GM23338 (cell line): ENCODE measurements around the gene OR10G8. TPM values are rescaled to one million over a fixed set of nuclear protein-coding genes. Genes with fewer than 3 reads are reported as not detected.

ENCODE experiments used
- ATAC-seq: fragments of 200-7000 bp; cut with Tn5 transposase; 3 replicates; pipeline ENCODE4 v1.9.1; 2020
- DNase-seq: peaks from one replicate; pipeline ENCODE4 v3.0.0-alpha.2; 2015; ENCODE audit warnings: low spot score
- H2AFZ ChIP-seq: fragments of 200-600 bp; sonication (generic); 2 replicates; pipeline ENCODE4 v1.8.0; 2016; ENCODE audit warnings: antibody characterized with exemption, mild to moderate bottlenecking, moderate library complexity
- H3F3A ChIP-seq: fragments of 200-600 bp; sonication (generic); replicated peaks from 2 replicates; pipeline ENCODE4 v1.8.0; 2017; ENCODE audit warnings: antibody characterized with exemption, mixed run types, low read depth
- H3K27ac ChIP-seq: fragments of 200-600 bp; sonication (generic); 2 replicates; pipeline ENCODE4 v1.6.1; 2016; ENCODE audit warnings: low read depth
- H3K27me3 ChIP-seq: fragments of 200-600 bp; sonication (generic); 2 replicates; pipeline ENCODE4 v1.8.0; 2016; ENCODE audit warnings: mild to moderate bottlenecking, mixed run types, moderate library complexity; ENCODE audit not compliant: insufficient read depth
- H3K36me3 ChIP-seq: fragments of 200-600 bp; sonication (generic); 2 replicates; pipeline ENCODE4 v1.8.0; 2016; ENCODE audit warnings: mild to moderate bottlenecking; ENCODE audit not compliant: insufficient read depth
- H3K4me1 ChIP-seq: fragments of 200-600 bp; sonication (generic); 2 replicates; pipeline ENCODE4 v1.8.0; 2016; ENCODE audit warnings: mild to moderate bottlenecking, moderate library complexity; ENCODE audit not compliant: insufficient read depth
- H3K4me2 ChIP-seq: fragments of 200-600 bp; sonication (generic); 2 replicates; pipeline ENCODE4 v1.7.1; 2017; ENCODE audit warnings: mixed run types
- H3K4me3 ChIP-seq: fragments of 200-600 bp; sonication (generic); 2 replicates; pipeline ENCODE4 v1.6.1; 2016; ENCODE audit warnings: mixed run types
- H3K79me2 ChIP-seq: fragments of 200-600 bp; sonication (generic); replicated peaks from 2 replicates; pipeline ENCODE4 v1.8.0; 2017; ENCODE audit warnings: mild to moderate bottlenecking; ENCODE audit not compliant: insufficient read depth
- H3K9me2 ChIP-seq: fragments of 200-600 bp; sonication (generic); 2 replicates; pipeline ENCODE4 v1.8.0; 2017; ENCODE audit not compliant: insufficient read depth
- H4K20me1 ChIP-seq: fragments of 200-600 bp; sonication (generic); replicated peaks from 2 replicates; pipeline ENCODE4 v1.8.0; 2017; ENCODE audit warnings: mild to moderate bottlenecking; ENCODE audit not compliant: insufficient read depth
- H3K27ac Mint-ChIP-seq: 2 replicates; pipeline ENCODE4 v1.8.0; 2020; ENCODE audit warnings: inconsistent platforms, mild to moderate bottlenecking, moderate library complexity, mixed read lengths
- H3K27me3 Mint-ChIP-seq: 3 replicates; pipeline ENCODE4 v1.8.0; 2022; ENCODE audit warnings: low read depth, mild to moderate bottlenecking, moderate library complexity, mixed read lengths, inconsistent platforms; ENCODE audit not compliant: insufficient read depth, poor library complexity
- H3K36me3 Mint-ChIP-seq: 3 replicates; pipeline ENCODE4 v1.8.0; 2021; ENCODE audit warnings: low read depth, mild to moderate bottlenecking, inconsistent platforms, moderate library complexity, mixed read lengths
- H3K4me1 Mint-ChIP-seq: 3 replicates; pipeline ENCODE4 v1.8.0; 2020; ENCODE audit warnings: mild to moderate bottlenecking, inconsistent platforms, mixed read lengths
- H3K4me3 Mint-ChIP-seq: 3 replicates; pipeline ENCODE4 v1.8.0; 2021; ENCODE audit warnings: moderate library complexity, mild to moderate bottlenecking, inconsistent platforms, mixed read lengths
- H3K9me3 Mint-ChIP-seq: 3 replicates; pipeline ENCODE4 v1.8.0; 2020; ENCODE audit warnings: moderate library complexity, mild to moderate bottlenecking, inconsistent platforms, mixed read lengths
- EZH2 ChIP-seq: fragments of 200-600 bp; sonication (generic); IDR thresholded peaks from one replicate; pipeline ENCODE4 v1.8.0; 2017; ENCODE audit warnings: antibody characterized with exemption, mild to moderate bottlenecking, low read depth; ENCODE audit not compliant: unreplicated experiment
- ZNF462 ChIP-seq: fragments of 250-450 bp; sonication (Bioruptor Pico); IDR thresholded peaks from 2 replicates; pipeline ENCODE4 v1.5.0; 2020; ENCODE audit warnings: mild to moderate bottlenecking, moderate library complexity
- polyA plus RNA-seq: library from polyadenylated mRNA; unstranded; fragments of >200 nt; fragmentation: Nextera tagmentation; extraction: Ambion mirVana; gene quantifications from 2 replicates; pipeline ENCODE4 v1.2.1, GENCODE V29; 2016
- total RNA-seq: library from RNA; depleted of rRNA; stranded (reverse); fragments of >200 nt; shearing (Covaris generic); gene quantifications from 2 replicates; pipeline ENCODE4 v1.2.3, GENCODE V29; 2014
- TF ChIP-seq, protein P1 (sequence below): IDR thresholded peaks from one replicate; pipeline ENCODE4 v1.6.1; 2018; ENCODE audit warnings: antibody characterized with exemption; ENCODE audit not compliant: unreplicated experiment
- TF ChIP-seq, protein P2 (sequence below), 2 experiments: fragments of 200-600 bp in 1 of 2; sonication (generic) in 1 of 2; conservative IDR thresholded peaks; 2 replicates each; pipeline versions ENCODE4 v1.5.1 to v1.6.1; 2016 to 2017; ENCODE audit warnings: antibody characterized with exemption in 2 of 2, low read depth in 2 of 2, mild to moderate bottlenecking in 2 of 2, moderate library complexity in 1 of 2

Gene OR10G8
- total and polyA plus RNA-seq, 2 experiments from 2014 or later = not detected

- no peaks in the 10 kb centered on the region for H3K79me2 ChIP-seq
- peak overlapping the region; percentile 89; the same call in 1 of the 2 replicates for H2AFZ ChIP-seq
- peak overlapping the region; percentile 11; the same call in 1 of the 3 replicates for H3K4me3 Mint-ChIP-seq
- H3F3A ChIP-seq = no peaks in the 10 kb centered on the region
- TF ChIP-seq, protein P1, sequence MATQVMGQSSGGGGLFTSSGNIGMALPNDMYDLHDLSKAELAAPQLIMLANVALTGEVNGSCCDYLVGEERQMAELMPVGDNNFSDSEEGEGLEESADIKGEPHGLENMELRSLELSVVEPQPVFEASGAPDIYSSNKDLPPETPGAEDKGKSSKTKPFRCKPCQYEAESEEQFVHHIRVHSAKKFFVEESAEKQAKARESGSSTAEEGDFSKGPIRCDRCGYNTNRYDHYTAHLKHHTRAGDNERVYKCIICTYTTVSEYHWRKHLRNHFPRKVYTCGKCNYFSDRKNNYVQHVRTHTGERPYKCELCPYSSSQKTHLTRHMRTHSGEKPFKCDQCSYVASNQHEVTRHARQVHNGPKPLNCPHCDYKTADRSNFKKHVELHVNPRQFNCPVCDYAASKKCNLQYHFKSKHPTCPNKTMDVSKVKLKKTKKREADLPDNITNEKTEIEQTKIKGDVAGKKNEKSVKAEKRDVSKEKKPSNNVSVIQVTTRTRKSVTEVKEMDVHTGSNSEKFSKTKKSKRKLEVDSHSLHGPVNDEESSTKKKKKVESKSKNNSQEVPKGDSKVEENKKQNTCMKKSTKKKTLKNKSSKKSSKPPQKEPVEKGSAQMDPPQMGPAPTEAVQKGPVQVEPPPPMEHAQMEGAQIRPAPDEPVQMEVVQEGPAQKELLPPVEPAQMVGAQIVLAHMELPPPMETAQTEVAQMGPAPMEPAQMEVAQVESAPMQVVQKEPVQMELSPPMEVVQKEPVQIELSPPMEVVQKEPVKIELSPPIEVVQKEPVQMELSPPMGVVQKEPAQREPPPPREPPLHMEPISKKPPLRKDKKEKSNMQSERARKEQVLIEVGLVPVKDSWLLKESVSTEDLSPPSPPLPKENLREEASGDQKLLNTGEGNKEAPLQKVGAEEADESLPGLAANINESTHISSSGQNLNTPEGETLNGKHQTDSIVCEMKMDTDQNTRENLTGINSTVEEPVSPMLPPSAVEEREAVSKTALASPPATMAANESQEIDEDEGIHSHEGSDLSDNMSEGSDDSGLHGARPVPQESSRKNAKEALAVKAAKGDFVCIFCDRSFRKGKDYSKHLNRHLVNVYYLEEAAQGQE = no peak
- TF ChIP-seq, protein P2, sequence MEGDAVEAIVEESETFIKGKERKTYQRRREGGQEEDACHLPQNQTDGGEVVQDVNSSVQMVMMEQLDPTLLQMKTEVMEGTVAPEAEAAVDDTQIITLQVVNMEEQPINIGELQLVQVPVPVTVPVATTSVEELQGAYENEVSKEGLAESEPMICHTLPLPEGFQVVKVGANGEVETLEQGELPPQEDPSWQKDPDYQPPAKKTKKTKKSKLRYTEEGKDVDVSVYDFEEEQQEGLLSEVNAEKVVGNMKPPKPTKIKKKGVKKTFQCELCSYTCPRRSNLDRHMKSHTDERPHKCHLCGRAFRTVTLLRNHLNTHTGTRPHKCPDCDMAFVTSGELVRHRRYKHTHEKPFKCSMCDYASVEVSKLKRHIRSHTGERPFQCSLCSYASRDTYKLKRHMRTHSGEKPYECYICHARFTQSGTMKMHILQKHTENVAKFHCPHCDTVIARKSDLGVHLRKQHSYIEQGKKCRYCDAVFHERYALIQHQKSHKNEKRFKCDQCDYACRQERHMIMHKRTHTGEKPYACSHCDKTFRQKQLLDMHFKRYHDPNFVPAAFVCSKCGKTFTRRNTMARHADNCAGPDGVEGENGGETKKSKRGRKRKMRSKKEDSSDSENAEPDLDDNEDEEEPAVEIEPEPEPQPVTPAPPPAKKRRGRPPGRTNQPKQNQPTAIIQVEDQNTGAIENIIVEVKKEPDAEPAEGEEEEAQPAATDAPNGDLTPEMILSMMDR (conservative IDR thresholded peaks at IDR 0.05; ENCODE audit: low read depth in 2 of 2) = peak; percentile 74 to 90
- no peak for TF ChIP-seq EZH2
- no peaks in the 10 kb centered on the region for H3K36me3 ChIP-seq
- ATAC-seq = peak; percentile 99
- peak overlapping the region; percentile 64; the same call in 1 of the 2 replicates for H3K27ac Mint-ChIP-seq
- no peaks in the 10 kb centered on the region; the same call in 2 of the 3 replicates for H3K36me3 Mint-ChIP-seq
- H3K27ac ChIP-seq = no peak overlapping the region
- DNase-seq = peak; percentile 86
- H3K4me1 ChIP-seq = peaks cover 4% of the 10 kb centered on the region; the same call in 1 of the 2 replicates
- H4K20me1 ChIP-seq = no peaks in the 10 kb centered on the region
- H3K9me3 Mint-ChIP-seq = no peaks in the 10 kb centered on the region
- no peaks in the 10 kb centered on the region for H3K27me3 ChIP-seq
- peak overlapping the region; percentile 81 for H3K4me2 ChIP-seq
- H3K4me3 ChIP-seq = peak overlapping the region; percentile 53
- H3K27me3 Mint-ChIP-seq = no peaks in the 10 kb centered on the region
- H3K9me2 ChIP-seq = no peaks in the 10 kb centered on the region
- peaks cover 18% of the 10 kb centered on the region for H3K4me1 Mint-ChIP-seq
Observed at GRCh38 chr11:124069429-124070401, 43.1 kb downstream of the OR10G8 start.

DNA sequence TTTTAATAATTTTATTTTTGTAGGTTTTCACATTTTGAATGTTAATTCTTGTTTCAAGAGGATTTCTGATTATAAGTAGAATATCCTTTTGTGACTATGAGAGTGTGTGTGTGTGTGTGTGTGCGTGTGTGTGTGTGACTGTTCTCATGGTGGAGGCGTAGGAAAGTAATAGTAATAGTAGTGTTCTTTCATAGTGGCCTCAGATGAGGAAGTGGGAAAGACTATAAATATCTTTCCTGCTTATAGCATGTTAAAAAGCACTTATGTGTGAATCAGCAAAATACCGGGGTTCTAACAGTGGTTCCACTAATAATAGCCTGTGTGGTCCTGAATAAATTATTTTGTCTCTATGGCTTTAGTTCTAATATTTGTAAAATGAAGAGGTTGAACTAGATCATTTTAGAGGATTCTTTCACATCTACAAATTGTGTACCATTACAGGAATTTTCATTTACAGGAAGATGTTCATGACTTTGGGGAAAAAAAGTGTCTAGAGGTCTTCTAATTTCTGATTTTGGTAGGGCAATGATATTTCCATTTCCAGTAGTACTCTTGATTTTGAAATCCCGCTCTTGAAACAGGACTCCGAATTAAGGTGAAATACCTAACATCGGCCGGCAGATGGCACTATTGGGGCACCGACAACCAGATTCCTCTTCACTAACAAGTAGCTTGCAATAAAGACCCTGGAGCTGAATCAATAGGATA is 44.5 kb downstream of the OR10G8 start:
- H3K27me3 ChIP-seq = no peaks in the 10 kb centered on the region
- no peak for TF ChIP-seq ZNF462 (CRISPR knock-in tag)

More for the DNA sequence above, 44.5 kb downstream of the OR10G8 start:
- H3K9me2 ChIP-seq = no peaks in the 10 kb centered on the region
- Mint-ChIP-seq H3K27ac (no peak overlapping the region), H3K9me3 (no peaks in the 10 kb centered on the region), H3K4me3 (no peak overlapping the region), H3K36me3 (no peaks in the 10 kb centered on the region; the same call in 2 of the 3 replicates), H3K4me1 (peaks cover 18% of the 10 kb centered on the region), H3K27me3 (no peaks in the 10 kb centered on the region)
- H3K27ac ChIP-seq = no peak overlapping the region
- H3K4me3 ChIP-seq = no peak overlapping the region
- no peaks in the 10 kb centered on the region for H3K36me3 ChIP-seq
- DNase-seq (peak; percentile 71), ATAC-seq (0 out of 3 replicates have a peak, but pooled peaks have one; percentile 11)
- peaks cover 4% of the 10 kb centered on the region; the same call in 1 of the 2 replicates for H3K4me1 ChIP-seq
- no peaks in the 10 kb centered on the region for H4K20me1 ChIP-seq
- no peaks in the 10 kb centered on the region for H3F3A ChIP-seq
- H2AFZ ChIP-seq = no peak overlapping the region
- H3K79me2 ChIP-seq = no peaks in the 10 kb centered on the region
- no peak overlapping the region for H3K4me2 ChIP-seq
